ENCODE measurements around the gene SYN1. TPM values are rescaled to one million over a fixed set of nuclear protein-coding genes. Genes with fewer than 3 reads are reported as not detected.
A peak's percentile ranks its signal among the peaks of the same experiment; 100 is the strongest.

Gene SYN1
- total RNA-seq, 1 experiment from 2014 or later = 11.7 TPM

DNA sequence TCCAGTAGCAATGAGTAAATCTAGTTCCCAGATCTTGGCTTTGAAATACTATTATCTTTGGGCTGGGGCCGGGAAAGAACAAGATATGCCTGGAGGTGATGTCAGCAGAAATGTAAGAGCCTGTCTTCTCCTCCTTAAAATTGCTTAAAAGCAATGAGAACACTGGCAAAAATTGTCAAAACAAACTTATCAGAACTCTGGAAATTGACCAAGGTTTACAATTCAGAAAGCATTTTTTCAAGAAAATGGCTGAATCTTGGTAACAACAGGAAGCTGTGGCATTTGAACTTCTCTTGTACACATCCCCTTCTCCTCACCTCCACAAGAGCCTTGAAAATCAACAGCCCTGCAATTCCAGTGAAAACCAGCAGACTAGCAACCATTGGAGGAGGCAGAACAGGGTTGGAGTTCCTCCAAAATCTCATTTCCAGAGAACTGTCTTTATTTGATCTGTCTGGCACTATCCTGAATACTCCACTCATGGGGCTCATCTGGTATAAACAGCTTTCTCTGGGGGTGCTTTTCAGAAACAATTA lies 23.9 kb downstream of the SYN1 start:
- Histone ChIP-seq H2BK120ac (ENCODE audit: low read depth, low read length, poor library complexity, severe bottlenecking) (no peak overlapping the region), H3K27ac (ENCODE audit: insufficient read length, low read depth, low read length) (no peak overlapping the region), H3K18ac (ENCODE audit: insufficient read length, low read depth, low read length) (no peak overlapping the region), H3K9me3 (ENCODE audit: control insufficient read depth, low read depth, low read length) (peaks cover 10% of the 10 kb centered on the region), H4K8ac (replicated peaks; ENCODE audit: insufficient read length, low read depth, low read length) (no peak overlapping the region), H3K23ac (ENCODE audit: insufficient read length, low read depth, low read length) (no peak overlapping the region), H3K56ac (ENCODE audit: insufficient read length, low read depth, low read length) (no peak overlapping the region), H3T11ph (ENCODE audit: low read length) (no peak overlapping the region), H3K4me2 (ENCODE audit: insufficient read depth, insufficient read length, low read length) (no peak overlapping the region), H3K14ac (ENCODE audit: insufficient read depth, low read length) (no peak overlapping the region), H4K5ac (ENCODE audit: insufficient read length, low read depth, low read length) (no peak overlapping the region), H4K20me1 (ENCODE audit: control insufficient read depth, insufficient read depth, insufficient read length) (no peaks in the 10 kb centered on the region), H2BK12ac (ENCODE audit: insufficient read length, low read depth, low read length) (no peak overlapping the region), H2AK5ac (ENCODE audit: insufficient read length, low read length) (no peak overlapping the region), H2AFZ (ENCODE audit: low read length) (no peak overlapping the region), H4K91ac (ENCODE audit: insufficient read length, low read depth, low read length) (no peak overlapping the region), H2BK5ac (ENCODE audit: insufficient read length, low read length) (no peak overlapping the region), H3K27me3 (ENCODE audit: insufficient read depth, low read length) (no peaks in the 10 kb centered on the region), H3K9ac (ENCODE audit: extremely low read depth, insufficient read length, low read length) (no peak overlapping the region), H3K79me2 (ENCODE audit: insufficient read depth, low read length) (no peaks in the 10 kb centered on the region), H2BK15ac (ENCODE audit: low read depth, low read length) (no peak overlapping the region), H3K23me2 (ENCODE audit: insufficient read length, low read depth, low read length, poor library complexity, severe bottlenecking) (no peaks in the 10 kb centered on the region), H3K4ac (ENCODE audit: low read depth, low read length) (no peak overlapping the region), H3K4me1 (ENCODE audit: insufficient read depth, low read length) (no peaks in the 10 kb centered on the region), H3K79me1 (ENCODE audit: insufficient read depth, low read depth, low read length, poor library complexity, severe bottlenecking) (no peaks in the 10 kb centered on the region), H2BK20ac (ENCODE audit: low read depth, low read length, poor library complexity, severe bottlenecking) (no peak overlapping the region)
- peaks cover 6 to 8% (median 7%) of the 10 kb centered on the region in 3 experiments; a peak in 4 of 7 replicates for H3K36me3 Mint-ChIP-seq (ENCODE audit: insufficient read depth in 1 of 3, low read depth in 3 of 3)
- H3K4me3 Mint-ChIP-seq = no peak overlapping the region
- TF ChIP-seq, protein P1, sequence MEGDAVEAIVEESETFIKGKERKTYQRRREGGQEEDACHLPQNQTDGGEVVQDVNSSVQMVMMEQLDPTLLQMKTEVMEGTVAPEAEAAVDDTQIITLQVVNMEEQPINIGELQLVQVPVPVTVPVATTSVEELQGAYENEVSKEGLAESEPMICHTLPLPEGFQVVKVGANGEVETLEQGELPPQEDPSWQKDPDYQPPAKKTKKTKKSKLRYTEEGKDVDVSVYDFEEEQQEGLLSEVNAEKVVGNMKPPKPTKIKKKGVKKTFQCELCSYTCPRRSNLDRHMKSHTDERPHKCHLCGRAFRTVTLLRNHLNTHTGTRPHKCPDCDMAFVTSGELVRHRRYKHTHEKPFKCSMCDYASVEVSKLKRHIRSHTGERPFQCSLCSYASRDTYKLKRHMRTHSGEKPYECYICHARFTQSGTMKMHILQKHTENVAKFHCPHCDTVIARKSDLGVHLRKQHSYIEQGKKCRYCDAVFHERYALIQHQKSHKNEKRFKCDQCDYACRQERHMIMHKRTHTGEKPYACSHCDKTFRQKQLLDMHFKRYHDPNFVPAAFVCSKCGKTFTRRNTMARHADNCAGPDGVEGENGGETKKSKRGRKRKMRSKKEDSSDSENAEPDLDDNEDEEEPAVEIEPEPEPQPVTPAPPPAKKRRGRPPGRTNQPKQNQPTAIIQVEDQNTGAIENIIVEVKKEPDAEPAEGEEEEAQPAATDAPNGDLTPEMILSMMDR (conservative IDR thresholded peaks at IDR 0.05) = no peak
- no peak for DNase-seq
- 0 out of 7 replicates have a peak overlapping the region, but pooled peaks of 1 of the 3 experiments have one; percentile 37 for H3K27ac Mint-ChIP-seq
- H3K4me1 Mint-ChIP-seq = no peaks in the 10 kb centered on the region; a peak in 1 of 4 replicates
- WGBS (ENCODE audit: extremely low coverage, insufficient read length, low lambda C conversion rate) = no CpG with 5 or more reads among the region's 1 CpG
- H3K27me3 Mint-ChIP-seq (ENCODE audit: low read depth) = no peaks in the 10 kb centered on the region
- peaks cover 50 to 65% of the 10 kb centered on the region in 2 experiments for H3K9me3 Mint-ChIP-seq
